GM18861 (cell line): ENCODE data around the gene RPTOR.

Experiments used
- ATAC-seq: cut with Tn5 transposase; IDR thresholded peaks from one replicate; pipeline ENCODE4 v1.9.1; 2021; ENCODE audit not compliant: unreplicated experiment

RPTOR gene

DNA sequence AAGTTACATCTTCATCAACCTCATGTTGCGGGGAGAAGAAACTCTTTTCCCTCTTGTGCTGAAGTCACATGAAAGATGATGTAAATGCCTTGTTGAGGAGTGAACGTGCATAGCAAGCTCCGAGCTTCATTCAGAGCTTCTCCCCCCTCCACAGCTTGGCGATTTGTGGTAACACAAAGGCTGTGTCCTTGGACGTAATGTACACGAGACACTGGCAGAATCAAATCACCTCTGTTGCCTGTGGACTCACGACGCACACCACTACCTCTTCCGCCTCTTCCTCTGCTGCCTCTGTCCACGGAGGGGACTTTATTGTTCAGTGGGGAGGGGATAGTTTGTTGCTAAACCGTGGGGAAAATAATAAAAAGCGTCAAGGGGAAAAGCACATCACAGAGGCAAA, 392.1 kb downstream of the RPTOR start:
- no peak for ATAC-seq

DNA sequence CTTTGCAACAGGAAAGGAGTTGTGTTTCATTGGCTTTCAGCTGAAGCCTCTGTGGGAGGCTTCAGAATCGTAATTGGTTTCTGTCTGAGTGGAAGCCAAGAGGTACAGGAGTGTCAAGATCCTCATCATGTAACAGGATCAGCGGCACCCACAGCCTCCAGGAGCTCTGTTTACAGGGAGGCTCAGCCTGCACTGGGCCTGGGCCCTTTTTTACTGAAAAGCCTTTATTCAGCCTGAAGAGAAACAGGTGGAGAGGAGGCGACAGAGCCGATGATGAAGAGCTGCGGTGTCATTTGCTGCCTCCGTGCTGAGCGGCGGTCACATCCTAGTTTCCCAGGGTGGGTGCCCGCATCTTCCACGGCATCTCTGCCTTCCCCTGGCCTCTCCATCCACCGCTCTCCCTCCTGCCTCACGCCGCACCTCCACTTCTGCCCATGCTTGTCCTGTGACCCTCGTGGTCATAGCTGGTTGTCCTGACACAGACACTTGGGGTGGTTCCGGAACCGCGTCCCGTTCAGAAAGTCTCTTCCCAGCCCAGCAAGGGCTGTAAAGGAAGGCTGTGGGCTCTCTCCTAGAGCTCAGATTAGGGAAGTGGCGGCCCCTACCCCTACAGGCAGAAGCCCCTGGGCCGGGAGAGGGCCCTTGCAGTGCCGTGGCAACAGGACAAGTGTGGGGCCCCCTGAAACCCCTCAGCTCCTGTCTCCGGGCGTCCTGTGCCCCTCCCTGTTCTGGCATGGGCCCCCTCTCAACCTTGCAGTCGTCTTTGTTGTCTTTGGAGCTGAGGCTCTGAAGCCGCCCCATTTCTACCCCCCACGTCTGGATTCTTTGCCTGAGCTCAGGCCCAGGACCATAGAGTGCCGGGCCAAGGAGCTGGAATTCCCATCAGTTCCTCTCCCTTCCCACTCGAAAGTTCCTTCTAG, 393.1 kb downstream of the RPTOR start:
- no peak for ATAC-seq

DNA sequence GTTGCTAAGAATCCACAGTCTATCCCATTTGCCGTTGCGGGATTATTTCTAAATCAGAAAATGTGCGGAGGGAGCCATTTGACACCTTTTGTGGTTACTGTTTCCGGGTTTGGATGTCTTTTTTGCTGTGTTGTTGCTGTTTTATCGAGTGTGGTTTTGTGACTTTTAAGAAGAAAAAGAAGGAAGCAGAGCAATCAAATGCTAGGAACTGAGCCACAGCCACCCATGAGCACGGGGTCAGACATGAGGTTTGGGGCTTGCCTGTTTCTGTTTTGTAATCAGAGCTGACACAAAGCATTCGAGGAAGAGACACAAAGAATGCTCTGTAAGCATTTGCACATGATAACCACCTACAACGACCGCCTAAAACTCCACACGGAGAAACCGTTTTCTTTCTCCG, 393.9 kb downstream of the RPTOR start:
- ATAC-seq: no peak

DNA sequence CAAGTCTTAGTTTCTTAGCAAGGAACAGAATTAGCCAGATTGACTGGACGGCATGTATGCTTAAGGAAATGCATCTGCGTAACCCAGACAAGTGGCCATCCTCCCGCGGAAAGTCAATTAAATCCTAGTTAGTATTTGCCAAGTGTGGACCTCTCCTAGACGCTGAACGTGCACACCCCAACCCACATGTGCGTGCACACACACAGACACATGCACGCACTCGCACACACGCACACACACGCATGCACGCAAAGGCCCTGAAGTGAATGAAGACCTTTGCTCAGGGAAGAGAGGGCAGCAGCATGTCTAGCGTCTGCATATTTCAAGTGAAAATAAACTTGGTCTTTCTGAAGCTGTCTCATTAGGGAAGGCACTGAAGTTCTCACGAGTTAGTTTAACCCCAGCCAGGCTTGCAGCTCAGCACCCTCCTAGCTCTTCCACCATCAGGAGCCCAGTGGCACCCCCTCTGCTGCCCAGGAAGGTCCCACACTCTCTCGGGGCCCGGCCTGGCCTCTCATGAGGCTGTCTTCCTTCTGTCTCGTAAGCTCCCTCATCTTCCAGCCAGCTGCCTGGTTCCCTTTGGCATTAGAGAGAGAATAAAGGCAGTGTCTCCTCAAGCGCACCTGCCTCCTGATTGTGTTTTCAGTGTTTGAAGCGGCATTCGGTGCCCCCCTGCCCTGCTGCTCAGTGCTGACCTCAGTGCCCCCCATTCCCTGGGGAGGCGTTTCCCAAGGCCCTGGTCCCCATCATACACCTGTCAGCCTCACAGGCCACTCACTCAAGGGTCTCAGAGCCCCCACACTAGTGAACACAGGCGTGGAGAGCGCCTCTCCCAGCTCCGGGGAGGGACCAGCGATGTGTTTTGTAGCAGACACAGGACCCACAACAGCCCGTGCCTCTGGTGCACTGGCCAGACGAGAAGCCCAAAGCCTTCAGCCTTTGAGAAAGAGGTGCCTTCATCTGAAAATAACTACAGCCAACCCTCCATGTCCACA, 394.8 kb downstream of the RPTOR start:
- no peak for ATAC-seq

DNA sequence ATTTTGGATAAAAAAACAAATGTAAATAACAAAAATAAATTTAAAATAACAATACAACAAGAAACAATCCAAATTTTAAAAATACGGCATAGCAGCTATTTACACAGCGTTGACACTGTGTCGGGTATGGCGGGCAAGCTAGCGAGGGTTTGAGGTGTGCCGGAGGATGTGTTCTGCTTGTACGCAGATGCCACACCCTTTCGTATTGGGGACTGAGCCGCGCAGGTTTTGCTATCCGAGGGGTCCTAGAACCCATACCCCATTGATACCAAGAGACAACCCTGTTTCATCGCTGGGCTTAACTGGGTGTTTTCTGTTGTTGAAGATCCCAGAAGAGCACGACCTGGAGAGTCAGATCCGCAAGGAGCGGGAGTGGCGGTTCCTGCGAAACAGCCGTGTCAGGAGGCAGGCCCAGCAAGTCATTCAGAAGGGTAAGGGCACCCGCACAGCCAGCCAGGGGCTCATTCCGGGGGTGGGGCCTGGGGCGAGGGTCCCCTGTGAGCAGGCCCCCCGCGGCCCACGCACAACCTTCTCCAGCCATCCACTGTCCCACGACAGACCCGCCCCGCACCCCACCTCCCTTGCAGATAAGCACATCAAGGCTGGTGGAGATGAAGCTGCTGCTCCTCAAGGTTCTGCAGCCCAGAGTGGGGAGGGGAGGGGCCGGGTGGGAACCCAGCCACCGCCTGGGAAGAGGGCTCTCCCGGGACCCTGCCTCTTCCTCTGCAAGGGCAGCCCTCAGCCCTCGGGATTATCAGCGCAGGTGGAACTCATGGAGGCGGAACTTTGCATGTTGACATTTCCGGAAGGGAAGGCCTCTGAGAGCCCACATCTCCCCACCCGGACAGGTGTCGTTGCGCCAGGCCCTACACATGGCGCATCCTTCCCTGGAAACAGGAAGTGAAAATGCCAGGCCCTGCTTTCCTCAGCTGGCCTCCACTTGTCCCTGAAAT, 395.8 kb downstream of the RPTOR start:
- ATAC-seq: no peak

DNA sequence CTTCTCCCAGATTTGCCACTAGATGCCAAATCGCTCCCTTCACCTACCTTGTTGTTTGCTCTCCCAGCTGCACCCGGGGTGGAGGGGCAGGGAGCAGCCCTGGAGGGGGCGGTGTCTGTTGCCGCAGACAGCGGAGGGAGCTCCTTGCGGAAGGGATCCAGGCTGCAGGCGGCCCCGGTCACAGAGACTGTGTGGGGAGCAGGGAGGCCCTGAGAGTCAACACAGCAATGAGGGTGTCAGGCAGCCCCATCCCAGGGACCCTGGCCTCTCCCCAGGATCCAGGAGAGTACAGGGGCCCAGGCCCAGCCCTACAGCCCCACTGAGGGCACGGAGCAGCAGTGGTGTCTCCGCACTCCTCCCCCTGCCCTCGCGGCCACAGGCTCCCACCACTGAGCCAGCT, 396.5 kb downstream of the RPTOR start:
- ATAC-seq: no peak

DNA sequence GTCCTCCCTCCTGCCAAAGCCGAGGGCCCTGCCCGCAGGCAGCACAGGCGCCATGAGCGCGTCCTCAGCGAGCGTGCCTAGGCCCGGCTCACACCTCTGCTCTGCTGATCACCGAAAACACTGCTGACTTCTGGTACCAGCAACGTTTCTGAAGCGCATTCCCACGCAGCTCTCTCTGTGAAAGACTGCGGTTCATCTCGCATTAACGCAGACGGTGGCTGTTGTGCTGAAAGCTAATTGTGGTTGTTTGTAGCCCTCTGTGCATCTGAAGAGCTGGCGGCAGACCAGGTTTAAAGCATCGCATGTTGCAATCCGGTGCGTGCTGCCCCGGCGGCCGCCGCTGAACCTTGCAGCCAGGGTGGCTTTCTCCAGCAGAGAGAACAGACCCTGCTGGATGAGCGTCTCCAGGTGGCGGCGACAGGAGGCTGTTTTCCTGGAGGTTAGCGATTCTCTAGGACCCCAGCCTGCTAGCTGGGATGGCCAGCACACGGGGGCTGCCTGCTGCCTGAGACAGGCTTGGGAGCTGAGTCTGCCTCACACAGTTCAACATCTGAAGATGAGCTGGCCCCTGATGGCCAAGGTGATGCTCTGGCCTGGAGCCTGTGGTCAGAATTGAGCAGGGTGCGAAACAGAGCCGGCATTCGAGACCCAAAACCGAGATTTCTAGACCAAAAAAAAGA, 397.2 kb downstream of the RPTOR start:
- ATAC-seq: no peak

DNA sequence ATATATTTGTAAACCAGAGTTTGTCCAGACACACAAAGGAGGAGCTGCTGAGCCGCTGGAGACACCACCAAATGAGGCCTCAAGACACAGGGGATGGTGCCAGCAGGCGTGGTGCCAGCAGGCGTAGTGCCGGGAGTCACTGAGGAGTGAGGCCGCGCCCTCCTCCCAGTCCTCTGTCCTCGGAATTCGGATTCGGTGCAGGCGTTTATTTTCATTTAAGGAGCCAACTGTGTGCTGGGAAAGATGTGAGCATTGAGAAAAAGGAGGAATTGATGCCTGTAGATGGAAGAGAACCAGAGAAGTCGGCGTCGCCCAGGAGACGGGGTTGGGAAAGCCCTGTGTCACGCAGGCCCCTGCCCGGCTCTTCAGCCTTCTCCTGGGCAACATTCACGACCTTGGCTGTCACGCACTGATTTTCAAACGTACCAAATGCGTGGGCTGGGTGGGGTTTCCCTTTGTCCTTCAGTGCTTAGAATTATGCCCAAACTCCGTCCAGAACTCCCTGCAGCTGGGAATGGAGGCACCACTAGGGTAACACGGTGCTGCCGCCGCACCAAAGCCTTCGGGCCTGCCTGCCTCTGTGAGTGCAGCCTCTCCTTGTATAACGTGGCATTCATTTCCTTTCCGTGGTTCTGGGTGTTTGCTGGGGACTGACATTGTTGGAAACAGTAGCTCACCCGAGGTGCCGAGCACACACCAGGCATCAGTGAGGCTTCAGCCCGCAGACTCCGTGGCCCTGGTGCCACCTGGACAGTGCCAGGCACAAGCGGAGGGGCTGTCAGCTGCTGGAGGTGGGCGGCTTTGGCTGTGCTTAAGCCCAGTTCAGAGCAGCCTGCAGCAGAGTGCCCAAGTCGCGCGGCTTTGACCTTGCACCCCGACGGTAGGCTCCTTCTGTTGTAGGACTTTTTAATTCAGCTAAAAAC, 398.0 kb downstream of the RPTOR start:
- ATAC-seq: no peak

DNA sequence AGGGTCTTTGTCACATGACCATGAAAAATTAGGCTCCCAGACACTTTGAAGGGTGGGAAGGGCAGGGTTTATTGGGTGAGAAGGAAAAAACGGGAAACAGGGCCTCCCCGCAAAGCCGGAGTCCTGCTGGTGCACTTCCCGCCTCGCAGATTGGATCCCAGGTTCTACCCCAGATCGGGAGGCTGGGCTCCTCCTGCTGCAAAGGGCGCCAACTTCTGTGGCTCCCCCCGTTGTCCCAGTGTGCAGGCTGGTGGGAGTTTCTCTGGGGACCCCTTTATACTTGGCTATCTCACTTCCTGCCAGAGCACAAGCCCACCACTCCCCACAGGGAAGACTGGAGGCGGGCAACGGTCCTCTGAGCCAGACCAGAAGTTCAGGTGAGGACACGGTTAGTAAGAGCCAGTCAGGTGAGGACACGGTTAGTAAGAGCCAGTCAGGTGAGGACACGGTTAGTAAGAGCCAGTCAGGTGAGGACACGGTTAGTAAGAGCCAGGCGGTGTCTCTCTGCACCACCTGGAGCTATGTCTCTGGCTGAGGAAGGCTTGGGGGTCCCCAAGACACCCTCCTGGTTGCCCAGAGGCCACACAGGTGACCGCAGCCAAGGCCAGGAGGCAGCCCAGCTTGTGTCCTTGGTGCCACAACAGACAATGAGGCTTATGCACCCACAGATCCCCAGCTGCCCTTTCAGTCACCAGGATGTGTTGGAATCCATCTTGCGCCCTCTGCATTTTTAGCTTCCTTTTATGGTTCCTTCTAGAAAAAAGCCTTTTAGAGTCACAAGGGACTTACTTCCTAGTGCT, 398.9 kb downstream of the RPTOR start:
- no peak for ATAC-seq

DNA sequence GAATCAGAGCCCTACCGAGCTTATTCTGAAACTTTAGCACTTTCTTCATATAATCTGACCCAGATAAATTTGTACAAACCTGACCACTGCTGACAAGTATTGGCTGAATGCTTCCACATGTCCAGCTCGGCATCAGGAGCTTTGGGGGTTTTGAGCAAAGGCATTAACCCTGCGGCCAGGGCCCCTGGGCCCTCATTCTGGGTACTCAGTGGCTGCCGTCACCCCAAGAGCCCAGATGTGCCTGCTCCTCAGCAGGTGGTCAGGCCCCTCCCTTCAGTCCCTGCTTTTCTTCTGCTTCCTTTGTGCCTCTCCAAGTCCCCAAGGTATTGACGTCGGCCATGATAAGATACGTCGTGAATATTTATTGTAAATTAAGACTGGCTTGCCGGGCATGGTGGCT, 399.7 kb downstream of the RPTOR start:
- ATAC-seq: no peak

DNA sequence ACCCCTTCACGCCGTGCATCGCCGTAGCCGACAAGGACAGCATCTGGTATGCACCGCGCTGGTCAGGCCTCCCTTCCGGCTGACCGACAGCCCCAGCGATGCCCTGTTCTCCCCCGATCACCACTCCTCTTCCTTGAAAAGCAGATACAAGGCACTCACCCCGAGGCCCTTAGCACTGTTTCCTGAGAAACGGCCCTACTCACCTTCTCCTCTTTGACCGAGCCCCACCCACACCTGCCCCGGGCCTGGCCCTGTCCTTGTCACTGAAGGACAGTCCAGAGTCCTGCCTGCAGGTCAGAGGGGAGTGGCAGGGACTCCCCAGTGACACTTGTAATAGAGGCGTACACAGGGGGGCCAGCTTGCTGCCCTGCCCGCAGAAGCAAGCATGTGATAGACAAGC, 401.1 kb downstream of the RPTOR start:
- no peak for ATAC-seq

DNA sequence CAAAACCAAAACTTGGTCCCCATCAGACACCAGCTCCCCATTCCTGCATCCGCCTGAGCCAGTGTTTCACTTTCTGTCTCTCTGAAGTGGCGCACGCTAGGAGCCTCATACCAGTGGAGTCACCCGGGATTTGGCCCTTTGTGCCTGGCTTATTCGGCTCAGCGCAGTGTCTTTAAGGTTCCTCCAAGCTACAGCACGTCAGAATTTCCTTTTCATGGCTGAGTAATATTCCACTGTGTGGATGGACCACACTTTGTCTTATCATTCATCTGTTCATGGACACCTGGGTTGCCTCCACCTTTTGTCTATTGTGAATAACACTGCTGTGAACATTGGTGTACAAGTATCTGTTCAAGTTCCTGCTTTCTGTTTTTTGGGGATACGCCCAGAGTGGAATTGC, 401.8 kb downstream of the RPTOR start:
- no peak for ATAC-seq

DNA sequence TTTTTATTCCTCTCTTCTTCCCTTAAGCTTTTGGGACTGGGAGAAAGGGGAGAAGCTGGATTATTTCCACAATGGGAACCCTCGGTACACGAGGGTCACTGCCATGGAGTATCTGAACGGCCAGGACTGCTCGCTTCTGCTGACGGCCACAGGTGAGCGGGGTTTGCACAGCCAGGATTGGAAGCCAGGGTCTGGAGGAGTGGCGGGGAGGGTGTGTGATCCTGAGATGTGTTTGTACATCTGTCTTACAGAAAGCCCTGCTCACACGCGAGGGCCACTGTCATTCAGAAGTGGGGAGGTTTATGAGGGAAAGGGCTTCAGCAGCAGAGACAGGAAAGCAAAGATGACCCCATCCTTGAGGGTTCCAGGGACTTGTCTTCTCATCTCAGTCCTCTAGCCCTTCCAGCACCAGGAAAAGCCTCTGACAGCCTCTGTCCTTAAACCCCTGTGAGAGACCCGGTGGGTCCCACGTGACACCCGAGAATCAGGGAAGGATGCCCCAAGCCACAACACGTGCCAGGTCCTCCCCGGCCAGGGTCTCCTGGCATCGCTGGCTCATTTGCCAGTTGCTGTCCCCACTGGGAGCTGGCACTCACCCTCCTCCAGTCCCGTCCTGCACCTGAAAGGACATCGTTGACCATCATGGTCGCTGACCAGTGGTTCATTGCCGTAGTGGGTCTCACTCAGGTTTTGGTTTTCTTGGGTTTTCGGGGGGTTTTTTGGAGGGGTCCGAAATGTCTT, 402.7 kb downstream of the RPTOR start:
- no peak for ATAC-seq

DNA sequence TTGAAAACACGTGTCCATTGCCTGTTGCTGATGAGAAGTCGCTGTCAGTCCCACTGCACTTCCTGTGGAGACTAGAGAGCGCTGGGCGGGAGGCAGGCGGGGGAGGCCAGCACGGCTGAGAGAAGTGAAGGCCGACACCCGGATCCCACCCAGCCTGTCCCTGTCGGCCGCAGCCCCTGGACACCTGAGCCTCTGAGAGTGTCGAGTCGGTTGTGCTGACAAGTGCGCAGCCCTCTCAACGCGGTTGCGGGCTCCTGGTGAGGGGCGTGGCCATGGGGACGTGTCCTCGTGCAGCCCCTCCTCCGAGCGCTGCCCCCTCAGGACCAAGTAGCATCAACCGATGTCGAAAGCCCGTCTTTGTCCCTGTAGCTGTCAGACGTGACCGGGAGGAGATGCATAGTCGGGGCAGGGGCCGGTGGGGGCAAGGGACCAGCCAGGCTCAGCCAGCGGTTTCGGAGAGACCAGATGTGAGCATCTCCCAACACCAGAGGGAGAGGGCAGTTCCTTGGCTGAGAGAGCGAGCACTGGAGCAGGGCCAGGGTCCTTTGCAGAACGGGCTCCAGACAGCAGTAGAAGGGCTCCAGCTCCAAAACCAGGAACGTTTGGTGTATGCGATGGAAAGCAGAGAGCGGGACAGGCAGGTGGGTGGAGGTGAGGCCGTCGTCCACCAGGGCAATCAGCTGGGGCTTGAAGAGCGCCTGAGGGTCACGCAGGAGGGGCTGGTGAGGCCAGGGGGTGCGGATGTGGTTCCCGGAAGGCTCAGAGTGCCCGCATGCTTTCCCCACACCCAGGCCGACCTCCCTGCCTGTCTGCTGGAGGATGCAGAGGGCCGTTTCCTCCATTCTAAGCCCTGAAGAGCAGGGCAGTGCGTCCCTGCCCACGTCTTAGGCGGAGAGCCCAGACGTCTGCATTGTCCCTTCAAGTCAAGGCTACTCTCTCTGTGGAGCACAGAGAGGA, 403.7 kb downstream of the RPTOR start:
- ATAC-seq: no peak

DNA sequence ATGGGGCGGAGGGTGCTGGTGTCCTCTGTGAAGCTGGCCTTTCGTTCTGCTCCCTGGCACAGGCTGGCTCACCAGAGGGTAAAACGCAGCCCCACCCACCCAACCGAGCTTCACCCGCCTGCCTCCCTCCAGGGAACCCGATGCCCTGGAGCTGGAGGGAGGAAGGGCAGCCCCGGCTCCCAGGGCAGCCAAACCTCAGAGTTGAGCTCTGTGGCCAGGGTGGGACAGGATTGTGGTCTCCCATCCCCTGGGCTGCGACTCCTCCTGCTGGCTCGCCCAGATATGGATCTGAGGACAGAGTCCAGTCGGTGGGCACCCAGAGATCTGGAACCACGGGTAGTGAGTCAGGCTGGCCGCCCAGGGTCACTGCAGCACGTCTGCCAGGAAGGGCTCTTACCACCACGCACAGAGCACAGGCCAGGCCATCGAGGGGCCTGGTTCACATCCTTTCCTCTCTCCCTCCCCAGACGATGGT, 404.4 kb downstream of the RPTOR start:
- ATAC-seq: no peak
